CD14-positive monocyte (primary cell): Measurements from ENCODE around the gene PARD6G. TPM values are rescaled to one million over a fixed set of nuclear protein-coding genes. Genes with fewer than 3 reads are reported as not detected.

ENCODE experiments used
- DNase-seq, 3 donors: peaks; one replicate each; pipeline ENCODE4 v3.0.0-alpha.2; 2011 to 2022
- H2AFZ ChIP-seq: 2 replicates; pipeline ENCODE4 v1.6.0; 2012; ENCODE audit warnings: mild to moderate bottlenecking, low read depth, low read length, inconsistent platforms; ENCODE audit not compliant: insufficient read depth, poor library complexity, severe bottlenecking
- H3K27ac ChIP-seq, 2 donors: 1 replicate in 1 of 2; 2 replicates in 1 of 2; pipeline ENCODE4 v1.5.1; 2012 to 2013; ENCODE audit warnings: low read length in 2 of 2, control low read depth in 1 of 2, inconsistent platforms in 1 of 2, low read depth in 1 of 2, mild to moderate bottlenecking in 1 of 2
- H3K27me3 ChIP-seq, 2 donors: one replicate each; pipeline versions ENCODE4 v1.6.0 to v1.6.1; 2011 to 2013; ENCODE audit warnings: low read length in 2 of 2; ENCODE audit not compliant: control insufficient read depth in 2 of 2, insufficient read depth in 2 of 2
- H3K36me3 ChIP-seq, 2 donors: replicated peaks in 1 of 2; 1 replicate in 1 of 2; 2 replicates in 1 of 2; pipeline versions ENCODE4 v1.5.1 to v1.6.1; 2012 to 2013; ENCODE audit warnings: low read length in 2 of 2, control low read depth in 1 of 2, inconsistent platforms in 1 of 2, mild to moderate bottlenecking in 1 of 2; ENCODE audit not compliant: insufficient read depth in 2 of 2, control insufficient read depth in 1 of 2
- H3K4me1 ChIP-seq, 2 donors: 1 replicate in 1 of 2; 2 replicates in 1 of 2; pipeline versions ENCODE4 v1.5.1 to v1.6.1; 2012 to 2013; ENCODE audit warnings: low read length in 2 of 2, control low read depth in 1 of 2, inconsistent platforms in 1 of 2, mild to moderate bottlenecking in 1 of 2, moderate library complexity in 1 of 2; ENCODE audit not compliant: insufficient read depth in 2 of 2, control insufficient read depth in 1 of 2
- H3K4me2 ChIP-seq: replicated peaks from 2 replicates; pipeline ENCODE3; 2012; ENCODE audit warnings: low read length, moderate library complexity, mild to moderate bottlenecking; ENCODE audit not compliant: poor library complexity, severe bottlenecking; ENCODE audit errors: extremely low read depth
- H3K4me3 ChIP-seq, 3 experiments: fragments of 200-600 bp in 1 of 3; sonication (generic) in 1 of 3; replicated peaks in 1 of 3; 1 replicate in 2 of 3; 2 replicates in 1 of 3; pipeline ENCODE4 v1.5.1; 2011 to 2013; ENCODE audit warnings: low read length in 3 of 3, mild to moderate bottlenecking in 3 of 3, control low read depth in 2 of 3, low read depth in 2 of 3, inconsistent platforms in 1 of 3, moderate library complexity in 1 of 3
- H3K79me2 ChIP-seq: 2 replicates; pipeline ENCODE4 v1.6.0; 2012; ENCODE audit warnings: mild to moderate bottlenecking, control low read depth, inconsistent platforms, low read length, moderate library complexity; ENCODE audit not compliant: insufficient read depth
- H3K9ac ChIP-seq: 2 replicates; pipeline ENCODE4 v1.6.0; 2017; ENCODE audit warnings: low read length, mild to moderate bottlenecking; ENCODE audit not compliant: insufficient read depth, poor library complexity, severe bottlenecking
- H3K9me3 ChIP-seq, 2 donors: replicated peaks in 1 of 2; 1 replicate in 1 of 2; 2 replicates in 1 of 2; pipeline versions ENCODE4 v1.5.1 to v1.6.1; 2012 to 2013; ENCODE audit warnings: low read length in 2 of 2, control low read depth in 1 of 2; ENCODE audit not compliant: control insufficient read depth in 1 of 2, insufficient read depth in 1 of 2
- H4K20me1 ChIP-seq: 2 replicates; pipeline ENCODE4 v1.6.0; 2012; ENCODE audit warnings: mild to moderate bottlenecking, low read length, control low read depth, moderate library complexity; ENCODE audit not compliant: insufficient read depth
- H3K27ac Mint-ChIP-seq, 7 donors: one replicate each; pipeline ENCODE4 v1.8.0; 2020; ENCODE audit warnings: mild to moderate bottlenecking in 7 of 7, mixed read lengths in 7 of 7, moderate library complexity in 6 of 7, inconsistent platforms in 2 of 7
- H3K27me3 Mint-ChIP-seq, 3 donors: one replicate each; pipeline ENCODE4 v1.8.0; 2021 to 2022; ENCODE audit warnings: low read depth in 3 of 3, mild to moderate bottlenecking in 3 of 3, mixed read lengths in 3 of 3, moderate library complexity in 3 of 3, inconsistent platforms in 1 of 3
- H3K36me3 Mint-ChIP-seq, 2 donors: one replicate each; pipeline ENCODE4 v1.8.0; 2020; ENCODE audit warnings: mixed read lengths in 2 of 2, inconsistent platforms in 1 of 2, mild to moderate bottlenecking in 1 of 2
- H3K4me1 Mint-ChIP-seq: one replicate; pipeline ENCODE4 v1.8.0; 2020; ENCODE audit warnings: mild to moderate bottlenecking, mixed read lengths
- H3K4me3 Mint-ChIP-seq, 2 donors: one replicate each; pipeline ENCODE4 v1.8.0; 2020; ENCODE audit warnings: mild to moderate bottlenecking in 2 of 2, mixed read lengths in 2 of 2, moderate library complexity in 1 of 2
- H3K9me3 Mint-ChIP-seq, 7 donors: one replicate each; pipeline ENCODE4 v1.8.0; 2020 to 2022; ENCODE audit warnings: mixed read lengths in 7 of 7, mild to moderate bottlenecking in 6 of 7, moderate library complexity in 6 of 7, inconsistent platforms in 2 of 7
- CTCF ChIP-seq: fragments of 200-600 bp; IDR thresholded peaks from one replicate; pipeline ENCODE4 v1.8.0; 2022; ENCODE audit warnings: antibody characterized with exemption, mild to moderate bottlenecking
- WGBS: methylation state at CpG from one replicate; pipeline ENCODE4 v1.1.5; 2013; ENCODE audit warnings: missing lambda C conversion rate; ENCODE audit not compliant: insufficient coverage; 5-methylcytosine and 5-hydroxymethylcytosine counted together
- intact Hi-C, 2 donors: fragments of 100-400 bp; cut with micrococcal nuclease; formaldehyde crosslinking; loops; one replicate each; pipeline versions ENCODE4 v1.15.0 to v1.15.1; 2023
- polyA plus RNA-seq, 3 donors: library from polyadenylated mRNA; depleted of rRNA in 1 of 3; unstranded in 2 of 3; stranded (reverse) in 1 of 3; fragments of 300-500 nt in 2 of 3; fragments of >200 nt in 1 of 3; fragmentation: Illumina TruSeq in 2 of 3; gene quantifications; 1 replicate in 2 of 3; 2 replicates in 1 of 3; pipeline ENCODE4 v1.2.3, GENCODE V29; 2012 to 2021

PARD6G gene
- polyA plus RNA-seq, 3 donors, result not detected

GRCh38 chr18:80227472-80227871, 19.8 kb downstream of the PARD6G start:
- no peak overlapping the region for H3K4me2 ChIP-seq
- no peak for TF ChIP-seq CTCF
- no peak overlapping the region for H3K4me3 Mint-ChIP-seq
- H3K27me3 Mint-ChIP-seq, result peaks cover 0 to 4% (median 3%) of the 10 kb centered on the region in 3 donors
- intact Hi-C loops, result no loop called here
- H3K27me3 ChIP-seq, result no peaks in the 10 kb centered on the region
- no peak overlapping the region for H3K4me3 ChIP-seq
- WGBS, result 88% methylated on average over 5 of the region's 5 CpGs
- H3K4me1 ChIP-seq, result no peaks in the 10 kb centered on the region
- H3K27ac Mint-ChIP-seq, result no peak overlapping the region
- no peaks in the 10 kb centered on the region for H4K20me1 ChIP-seq
- H3K9me3 Mint-ChIP-seq, result peaks cover 0 to 2% (median 0%) of the 10 kb centered on the region in 7 donors
- H3K36me3 Mint-ChIP-seq, result no peaks in the 10 kb centered on the region
- H3K9ac ChIP-seq, result no peak overlapping the region
- no peak overlapping the region for H3K27ac ChIP-seq
- no peaks in the 10 kb centered on the region for H3K9me3 ChIP-seq
- no peaks in the 10 kb centered on the region for H3K36me3 ChIP-seq
- H2AFZ ChIP-seq, result no peak overlapping the region
- H3K79me2 ChIP-seq, result no peaks in the 10 kb centered on the region
- no peaks in the 10 kb centered on the region for H3K4me1 Mint-ChIP-seq
- DNase-seq, result no peak

GRCh38 chr18:80225685-80226084, 21.6 kb downstream of the PARD6G start:
- DNase-seq, result no peak
- Histone ChIP-seq H3K4me1 (no peaks in the 10 kb centered on the region), H4K20me1 (no peaks in the 10 kb centered on the region), H3K9me3 (no peaks in the 10 kb centered on the region), H3K79me2 (no peaks in the 10 kb centered on the region), H3K27me3 (no peaks in the 10 kb centered on the region), H3K27ac (no peak overlapping the region), H2AFZ (no peak overlapping the region), H3K4me3 (no peak overlapping the region), H3K36me3 (no peaks in the 10 kb centered on the region), H3K9ac (no peak overlapping the region), H3K4me2 (no peak overlapping the region)
- Mint-ChIP-seq H3K36me3 (no peaks in the 10 kb centered on the region), H3K27me3 (peaks cover 0 to 4% (median 3%) of the 10 kb centered on the region in 3 donors), H3K27ac (peak overlapping the region in 1 of 7 donors; percentile 65), H3K4me1 (no peaks in the 10 kb centered on the region), H3K4me3 (no peak overlapping the region), H3K9me3 (peaks cover 0 to 8% (median 5%) of the 10 kb centered on the region in 7 donors)
- WGBS, result no CpG with 5 or more reads among the region's 4 CpGs
- no peak for TF ChIP-seq CTCF
- intact Hi-C loops, result no loop called here
